Right ventricle myocardium superior (tissue), 1 donor: ENCODE data around the gene UMPS. TPM values are rescaled to one million over a fixed set of nuclear protein-coding genes. Genes with fewer than 3 reads are reported as not detected.
A peak's percentile ranks its signal among the peaks of the same experiment; 100 is the strongest.
"Not testable (repeated sequence)": the region's sequence is repeated elsewhere in the genome, so short reads cannot be mapped to it uniquely, and the experiment has no call there.

ENCODE experiments used
- ATAC-seq: fragments of 200-7000 bp; cut with Tn5 transposase; one replicate; pipeline ENCODE4 v1.9.1; 2020; ENCODE audit warnings: mild to moderate bottlenecking; ENCODE audit not compliant: poor library complexity
- DNase-seq: peaks from one replicate; pipeline ENCODE4 v3.0.0-alpha.2; 2020
- intact Hi-C: fragments of 100-400 bp; cut with DNase I; formaldehyde crosslinking; loops from one replicate; pipeline ENCODE4 v1.11.2; 2022
- microRNA-seq: library from miRNA; unstranded; fragments of <30 nt; microRNA quantifications from one replicate; pipeline ENCODE4 v1.2.0, GENCODE V29; 2020
- total RNA-seq: library from RNA; stranded (reverse); fragmentation: NEBNext Ultra II Directional; extraction: Animal tissue kit (Norgen Biotek cat#: 25700); gene quantifications from one replicate; pipeline ENCODE4 v1.2.1, GENCODE V29; 2021
- donor health status: DM: no; HTN: yes; CAD: no; lungs with severe emphysema.

Gene UMPS
- total RNA-seq, 1 donor from 2014 or later = 6.1 TPM

GRCh38 chr3:124786511-124787241 lies 56.4 kb downstream of the UMPS start:
- ATAC-seq (peak; percentile 34), DNase-seq (no peak)
- intact Hi-C loops = loop anchor here (5.0 kb wide), 1 partner anchor 101 kb away; the partner anchor contains the start of gene ITGB5

GRCh38 chr3:124787476-124788195 lies 57.4 kb downstream of the UMPS start:
- DNase-seq (no peak), ATAC-seq (peak; percentile 22)
- intact Hi-C loops = loop anchor here (5.0 kb wide), 1 partner anchor 100 kb away; the partner anchor contains the start of gene ITGB5

GRCh38 chr3:124788254-124788745 lies 58.0 kb downstream of the UMPS start:
- intact Hi-C loops = loop anchor here (5.0 kb wide), 1 partner anchor 99 kb away; the partner anchor contains the start of gene ITGB5
- no peak for ATAC-seq
- DNase-seq = no peak

- not testable (repeated sequence) for ATAC-seq, DNase-seq
- intact Hi-C loops = loop anchor here (5.0 kb wide), 1 partner anchor 98 kb away; the partner anchor contains the start of gene ITGB5
Observed at GRCh38 chr3:124789103-124789502, 58.9 kb downstream of the UMPS start.

- ATAC-seq (peak; percentile 2), DNase-seq (no peak)
- intact Hi-C loops = no loop called here
Observed at GRCh38 chr3:124791142-124791541, 60.9 kb downstream of the UMPS start.

GRCh38 chr3:124791639-124792151 lies 61.4 kb downstream of the UMPS start:
- ATAC-seq = peak; percentile 66
- intact Hi-C loops = no loop called here
- peak; percentile 56 for DNase-seq

GRCh38 chr3:124792341-124793040 lies 62.2 kb downstream of the UMPS start:
- ATAC-seq = no peak
- DNase-seq = no peak
- intact Hi-C loops = no loop called here

- no peak for DNase-seq
- no peak for ATAC-seq
- intact Hi-C loops = no loop called here
Observed at GRCh38 chr3:124793054-124793739, 62.9 kb downstream of the UMPS start.

GRCh38 chr3:124796477-124796876 lies 66.2 kb downstream of the UMPS start:
- no peak for ATAC-seq

GRCh38 chr3:124797426-124797945 lies 67.2 kb downstream of the UMPS start:
- no peak for DNase-seq
- intact Hi-C loops = no loop called here
- no peak for ATAC-seq

More at GRCh38 chr3:124796477-124796876, 66.2 kb downstream of the UMPS start:
- no peak for DNase-seq
- intact Hi-C loops = no loop called here

Small RNAs within 50 kb of the gene (microRNA-seq; reads per million reads assigned to microRNA genes)
- gene MIR544B = 0.97 reads per million

Other genes starting within 250 kb of the UMPS start
- 112 TPM for gene ITGB5, start 156.9 kb downstream of the UMPS start, total RNA-seq
- gene MUC13, start 204.3 kb downstream of the UMPS start, total RNA-seq = not detected